ENCODE measurements around the gene KCTD19. TPM values are rescaled to one million over a fixed set of nuclear protein-coding genes. Genes with fewer than 3 reads are reported as not detected.

The KCTD19 gene
- total RNA-seq, 1 experiment from 2014 or later: not detected

GRCh38 chr16:67264277-67264676 lies 62.3 kb downstream of the KCTD19 start:
- intact Hi-C loops (cut with micrococcal nuclease): loop anchor here (5.0 kb wide), 1 partner anchor 153 kb away; the partner anchor contains the start of gene ZDHHC1
- ChIA-PET POLR2A (ENCODE audit: unreplicated experiment) (no interaction called here), CTCF (no interaction called here)
- no peak overlapping the region for H3K4me2 ChIP-seq (ENCODE audit: low read length)
- H3K9me2 ChIP-seq (replicated peaks; ENCODE audit: low read length): no peaks in the 10 kb centered on the region
- TF ChIP-seq EZH2phosphoT487 (IDR thresholded peaks at IDR 0.05; ENCODE audit: borderline replicate concordance, low read length): no peak
- no peak for TF ChIP-seq CTCF (conservative IDR thresholded peaks at IDR 0.05; ENCODE audit: low read depth, low read length)
- TF ChIP-seq EZH2 (IDR thresholded peaks at IDR 0.05; ENCODE audit: low read length, unreplicated experiment): no peak
- H3K4me3 ChIP-seq (ENCODE audit: low read length): no peak overlapping the region
- no peak overlapping the region for H2AFZ ChIP-seq (ENCODE audit: low read length)
- no peaks in the 10 kb centered on the region for H3F3A ChIP-seq (ENCODE audit: low read length, unreplicated experiment)
- H3K27me3 ChIP-seq (ENCODE audit: low read length): no peaks in the 10 kb centered on the region
- ATAC-seq (no peak), DNase-seq (no peak)
- peaks cover 6% of the 10 kb centered on the region; the same call in 1 of the 2 replicates for H3K4me1 ChIP-seq (ENCODE audit: insufficient read depth, low read length)
- H3K27ac ChIP-seq (ENCODE audit: low read length): no peak overlapping the region
- no peak overlapping the region for H3K9ac ChIP-seq (ENCODE audit: low read length)
- no peaks in the 10 kb centered on the region for H3K9me3 ChIP-seq (ENCODE audit: low read length)
- no peaks in the 10 kb centered on the region for H3K79me2 ChIP-seq (ENCODE audit: low read length)
- H3K36me3 ChIP-seq (ENCODE audit: low read depth, low read length): no peaks in the 10 kb centered on the region
- BruUV-seq (replicated peaks): no TSS peak
- H4K20me1 ChIP-seq (ENCODE audit: low read length): no peaks in the 10 kb centered on the region

GRCh38 chr16:67263201-67263600 lies 63.3 kb downstream of the KCTD19 start:
- Histone ChIP-seq H3K4me2 (ENCODE audit: low read length) (no peak overlapping the region), H3K36me3 (ENCODE audit: low read depth, low read length) (no peaks in the 10 kb centered on the region), H3K9ac (ENCODE audit: low read length) (no peak overlapping the region), H3K9me3 (ENCODE audit: low read length) (no peaks in the 10 kb centered on the region), H3K27me3 (ENCODE audit: low read length) (no peaks in the 10 kb centered on the region), H2AFZ (ENCODE audit: low read length) (no peak overlapping the region), H3K79me2 (ENCODE audit: low read length) (no peaks in the 10 kb centered on the region), H3K4me1 (ENCODE audit: insufficient read depth, low read length) (0 out of 2 replicates have a peak, but pooled peaks cover 4% of the 10 kb centered on the region), H3K9me2 (replicated peaks; ENCODE audit: low read length) (no peaks in the 10 kb centered on the region), H3K4me3 (ENCODE audit: low read length) (no peak overlapping the region), H3F3A (ENCODE audit: low read length, unreplicated experiment) (no peaks in the 10 kb centered on the region), H3K27ac (ENCODE audit: low read length) (no peak overlapping the region), H4K20me1 (ENCODE audit: low read length) (no peaks in the 10 kb centered on the region)
- no peak for ATAC-seq
- intact Hi-C loops (cut with micrococcal nuclease): loop anchor here (5.0 kb wide), 1 partner anchor 154 kb away; the partner anchor contains the start of gene ZDHHC1
- DNase-seq: no peak
- no TSS peak for BruUV-seq (replicated peaks)
- CTCF ChIA-PET: no interaction called here
- POLR2A ChIA-PET (ENCODE audit: unreplicated experiment): no interaction called here
- TF ChIP-seq EZH2 (IDR thresholded peaks at IDR 0.05; ENCODE audit: low read length, unreplicated experiment): no peak
- TF ChIP-seq EZH2phosphoT487 (IDR thresholded peaks at IDR 0.05; ENCODE audit: borderline replicate concordance, low read length): no peak
- no peak for TF ChIP-seq CTCF (conservative IDR thresholded peaks at IDR 0.05; ENCODE audit: low read depth, low read length)

- Histone ChIP-seq H3K9ac (ENCODE audit: low read length) (no peak overlapping the region), H3K36me3 (ENCODE audit: low read depth, low read length) (no peaks in the 10 kb centered on the region), H3K9me3 (ENCODE audit: low read length) (no peaks in the 10 kb centered on the region), H3K27ac (ENCODE audit: low read length) (no peak overlapping the region), H4K20me1 (ENCODE audit: low read length) (no peaks in the 10 kb centered on the region), H3K27me3 (ENCODE audit: low read length) (no peaks in the 10 kb centered on the region), H2AFZ (ENCODE audit: low read length) (no peak overlapping the region), H3K4me2 (ENCODE audit: low read length) (no peak overlapping the region), H3K4me1 (ENCODE audit: insufficient read depth, low read length) (no peaks in the 10 kb centered on the region), H3F3A (ENCODE audit: low read length, unreplicated experiment) (no peaks in the 10 kb centered on the region), H3K79me2 (ENCODE audit: low read length) (no peaks in the 10 kb centered on the region), H3K9me2 (replicated peaks; ENCODE audit: low read length) (no peaks in the 10 kb centered on the region), H3K4me3 (ENCODE audit: low read length) (no peak overlapping the region)
- POLR2A ChIA-PET (ENCODE audit: unreplicated experiment): interaction anchor here (0.6 kb wide), 1 partner anchor 77 kb away, joined by 4 read pairs; no protein-coding TSS in a partner anchor
- ATAC-seq (peak; percentile 80), DNase-seq (peak; percentile 52)
- CTCF ChIA-PET: interaction anchor here (0.6 to 1.1 kb wide), 12 partner anchors 12 to 168 kb away, joined by 3 to 21 read pairs (median 5); partner anchors contain the start of genes FHOD1 and SLC9A5
- no TSS peak for BruUV-seq (replicated peaks)
- TF ChIP-seq CTCF (conservative IDR thresholded peaks at IDR 0.05; ENCODE audit: low read depth, low read length) (peak; percentile 75), EZH2phosphoT487 (IDR thresholded peaks at IDR 0.05; ENCODE audit: borderline replicate concordance, low read length) (no peak), EZH2 (IDR thresholded peaks at IDR 0.05; ENCODE audit: low read length, unreplicated experiment) (no peak)
- intact Hi-C loops (cut with micrococcal nuclease): loop anchor here (1.0 to 5.0 kb wide), 2 partner anchors 79 to 157 kb away; partner anchors contain the start of gene ZDHHC1
These were observed 66.0 kb downstream of the KCTD19 start for GRCh38 chr16:67260426-67261063.

Measured in PC-3 (cell line).